ENCODE measurements around the gene PTPRC. TPM values are rescaled to one million over a fixed set of nuclear protein-coding genes. Genes with fewer than 3 reads are reported as not detected.

The PTPRC gene
- total RNA-seq, 2 experiments from 2014 or later = 177 to 241 TPM

GRCh38 chr1:198649968-198650338, 11.1 kb downstream of the PTPRC start:
- H3K4me3 ChIP-seq (ENCODE audit: low read depth, low read length, poor library complexity, severe bottlenecking) = peak overlapping the region; percentile 5
- no peak overlapping the region for H2AFZ ChIP-seq (ENCODE audit: low read length)
- POLR2A ChIA-PET = interaction anchor here (0.8 to 3.9 kb wide), 11 partner anchors 10 to 55 kb away, joined by 3 to 87 read pairs (median 16); partner anchors contain the start of gene PTPRC
- peaks cover 76% of the 10 kb centered on the region for H3K36me3 ChIP-seq (ENCODE audit: insufficient read depth, low read length)
- H3K9me2 ChIP-seq (ENCODE audit: insufficient read depth, low read length) = no peaks in the 10 kb centered on the region
- peak overlapping the region; percentile 92 for H3K4me2 ChIP-seq (ENCODE audit: low read length)
- H3K27ac ChIP-seq (ENCODE audit: low read depth, low read length, poor library complexity, severe bottlenecking) = peak overlapping the region; percentile 87
- CTCF ChIA-PET (ENCODE audit: unreplicated experiment) = interaction anchor here (1.4 kb wide), 1 partner anchor 51 kb away, joined by 3 read pairs; no protein-coding TSS in a partner anchor
- peaks cover 39% of the 10 kb centered on the region for H3K9me3 ChIP-seq (ENCODE audit: low read length)
- intact Hi-C loops (cut with micrococcal nuclease; ENCODE audit: unreplicated experiment) = no loop called here
- H4K20me1 ChIP-seq (ENCODE audit: insufficient read depth, low read length) = no peaks in the 10 kb centered on the region
- no TSS peak for BruUV-seq (replicated peaks)
- TF ChIP-seq, protein P1, sequence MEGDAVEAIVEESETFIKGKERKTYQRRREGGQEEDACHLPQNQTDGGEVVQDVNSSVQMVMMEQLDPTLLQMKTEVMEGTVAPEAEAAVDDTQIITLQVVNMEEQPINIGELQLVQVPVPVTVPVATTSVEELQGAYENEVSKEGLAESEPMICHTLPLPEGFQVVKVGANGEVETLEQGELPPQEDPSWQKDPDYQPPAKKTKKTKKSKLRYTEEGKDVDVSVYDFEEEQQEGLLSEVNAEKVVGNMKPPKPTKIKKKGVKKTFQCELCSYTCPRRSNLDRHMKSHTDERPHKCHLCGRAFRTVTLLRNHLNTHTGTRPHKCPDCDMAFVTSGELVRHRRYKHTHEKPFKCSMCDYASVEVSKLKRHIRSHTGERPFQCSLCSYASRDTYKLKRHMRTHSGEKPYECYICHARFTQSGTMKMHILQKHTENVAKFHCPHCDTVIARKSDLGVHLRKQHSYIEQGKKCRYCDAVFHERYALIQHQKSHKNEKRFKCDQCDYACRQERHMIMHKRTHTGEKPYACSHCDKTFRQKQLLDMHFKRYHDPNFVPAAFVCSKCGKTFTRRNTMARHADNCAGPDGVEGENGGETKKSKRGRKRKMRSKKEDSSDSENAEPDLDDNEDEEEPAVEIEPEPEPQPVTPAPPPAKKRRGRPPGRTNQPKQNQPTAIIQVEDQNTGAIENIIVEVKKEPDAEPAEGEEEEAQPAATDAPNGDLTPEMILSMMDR (conservative IDR thresholded peaks at IDR 0.05; ENCODE audit: low read length) = no peak
- no peak for TF ChIP-seq EZH2phosphoT487 (IDR thresholded peaks at IDR 0.05; ENCODE audit: borderline replicate concordance, low read depth, low read length)
- peaks cover 100% of the 10 kb centered on the region for H3K79me2 ChIP-seq (ENCODE audit: insufficient read depth, low read depth, low read length)
- H3K4me1 ChIP-seq (ENCODE audit: insufficient read depth, low read length, poor library complexity, severe bottlenecking) = peaks cover 98% of the 10 kb centered on the region
- DNase-seq (ENCODE audit: low spot score) = no peak

GRCh38 chr1:198650506-198650905, 11.7 kb downstream of the PTPRC start:
- intact Hi-C loops (cut with micrococcal nuclease; ENCODE audit: unreplicated experiment) = no loop called here
- peak overlapping the region; percentile 87 for H3K27ac ChIP-seq (ENCODE audit: low read depth, low read length, poor library complexity, severe bottlenecking)
- ChIA-PET POLR2A (interaction anchor here (0.6 to 3.9 kb wide), 22 partner anchors 8 to 482 kb away, joined by 3 to 87 read pairs (median 6); partner anchors contain the start of gene PTPRC), CTCF (ENCODE audit: unreplicated experiment) (interaction anchor here (1.4 kb wide), 1 partner anchor 52 kb away, joined by 3 read pairs; no protein-coding TSS in a partner anchor)
- TF ChIP-seq, protein P1 (conservative IDR thresholded peaks at IDR 0.05; ENCODE audit: low read length) = no peak
- no peak for TF ChIP-seq EZH2phosphoT487 (IDR thresholded peaks at IDR 0.05; ENCODE audit: borderline replicate concordance, low read depth, low read length)
- peak overlapping the region; percentile 5 for H3K4me3 ChIP-seq (ENCODE audit: low read depth, low read length, poor library complexity, severe bottlenecking)
- DNase-seq (ENCODE audit: low spot score) = no peak
- H3K4me2 ChIP-seq (ENCODE audit: low read length) = peak overlapping the region; percentile 92
- H3K4me1 ChIP-seq (ENCODE audit: insufficient read depth, low read length, poor library complexity, severe bottlenecking) = peaks cover 98% of the 10 kb centered on the region
- no peak overlapping the region for H2AFZ ChIP-seq (ENCODE audit: low read length)
- H3K9me3 ChIP-seq (ENCODE audit: low read length) = peaks cover 33% of the 10 kb centered on the region
- H4K20me1 ChIP-seq (ENCODE audit: insufficient read depth, low read length) = no peaks in the 10 kb centered on the region
- no TSS peak for BruUV-seq (replicated peaks)
- no peaks in the 10 kb centered on the region for H3K9me2 ChIP-seq (ENCODE audit: insufficient read depth, low read length)
- peaks cover 100% of the 10 kb centered on the region for H3K79me2 ChIP-seq (ENCODE audit: insufficient read depth, low read depth, low read length)
- H3K36me3 ChIP-seq (ENCODE audit: insufficient read depth, low read length) = peaks cover 71% of the 10 kb centered on the region

DNA sequence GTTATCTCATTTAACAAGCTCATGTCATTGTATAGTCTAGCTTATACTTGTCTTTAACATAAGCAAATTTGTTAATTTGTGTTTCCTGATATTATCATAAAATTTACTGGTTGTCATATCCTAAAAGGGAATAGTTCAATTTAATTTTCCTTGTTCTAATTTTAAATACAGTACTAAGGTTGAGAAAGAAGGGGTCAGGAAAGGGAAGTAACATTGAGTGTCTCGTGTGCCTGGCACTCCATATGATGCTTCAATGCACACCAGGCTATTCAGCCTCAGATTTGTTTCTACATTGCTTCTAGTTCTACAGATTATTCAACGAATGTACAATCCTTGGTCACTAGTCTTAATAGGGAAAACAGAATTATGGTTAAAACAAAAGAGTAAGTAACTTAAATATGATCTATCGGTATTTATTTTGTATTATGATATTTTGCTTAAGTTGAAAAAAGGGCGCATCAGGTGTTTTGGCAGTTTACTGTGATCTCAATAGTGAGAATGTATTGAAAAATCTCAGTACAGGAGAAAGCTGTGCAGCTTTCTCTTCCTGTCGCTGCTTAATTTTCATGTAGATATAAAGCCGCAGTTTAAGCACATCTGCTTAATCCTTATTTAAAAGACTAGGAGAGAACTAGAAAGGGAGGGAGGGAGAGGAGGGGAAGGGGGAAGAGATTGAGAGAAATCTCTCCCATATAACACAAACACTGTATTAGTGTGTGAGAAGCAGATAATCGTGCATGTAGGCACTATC, 13.0 kb downstream of the PTPRC start:
- H3K9me3 ChIP-seq (ENCODE audit: low read length) = peaks cover 20% of the 10 kb centered on the region; the same call in 1 of the 2 replicates
- H3K79me2 ChIP-seq (ENCODE audit: insufficient read depth, low read depth, low read length) = peaks cover 100% of the 10 kb centered on the region
- peaks cover 98% of the 10 kb centered on the region for H3K4me1 ChIP-seq (ENCODE audit: insufficient read depth, low read length, poor library complexity, severe bottlenecking)
- H3K4me3 ChIP-seq (ENCODE audit: low read depth, low read length, poor library complexity, severe bottlenecking) = peak overlapping the region; percentile 62
- peak overlapping the region; percentile 3; the same call in 1 of the 2 replicates for H2AFZ ChIP-seq (ENCODE audit: low read length)
- peak; percentile 65 for DNase-seq (ENCODE audit: low spot score)
- no TSS peak for BruUV-seq (replicated peaks)
- no peaks in the 10 kb centered on the region for H4K20me1 ChIP-seq (ENCODE audit: insufficient read depth, low read length)
- intact Hi-C loops (cut with micrococcal nuclease; ENCODE audit: unreplicated experiment) = no loop called here
- peak overlapping the region; percentile 92 for H3K4me2 ChIP-seq (ENCODE audit: low read length)
- ChIA-PET CTCF (ENCODE audit: unreplicated experiment) (no interaction called here), POLR2A (interaction anchor here (1.0 to 3.9 kb wide), 16 partner anchors 8 to 483 kb away, joined by 3 to 87 read pairs (median 6); partner anchors contain the start of gene PTPRC)
- H3K27ac ChIP-seq (ENCODE audit: low read depth, low read length, poor library complexity, severe bottlenecking) = peak overlapping the region; percentile 87
- no peaks in the 10 kb centered on the region for H3K9me2 ChIP-seq (ENCODE audit: insufficient read depth, low read length)
- peaks cover 60% of the 10 kb centered on the region for H3K36me3 ChIP-seq (ENCODE audit: insufficient read depth, low read length)
- no peak for TF ChIP-seq EZH2phosphoT487 (IDR thresholded peaks at IDR 0.05; ENCODE audit: borderline replicate concordance, low read depth, low read length)
- TF ChIP-seq, protein P1 (conservative IDR thresholded peaks at IDR 0.05; ENCODE audit: low read length) = no peak

All from OCI-LY7 (cell line).